ENCODE measurements around the gene MCTP2. TPM values are rescaled to one million over a fixed set of nuclear protein-coding genes. Genes with fewer than 3 reads are reported as not detected.

MCTP2 gene
- total and polyA plus RNA-seq, 9 of the 15 experiments (the other 6 are each of a cell fraction or from before 2014, with no cell fraction given), result 0.07 TPM; not detected in 8

- Histone ChIP-seq H4K20me1 (replicated peaks; ENCODE audit: control insufficient read depth, insufficient read depth, low read length) (no peaks in the 10 kb centered on the region), H3K9ac (ENCODE audit: insufficient read depth in 1 of 2, low read depth in 2 of 2, low read length in 2 of 2) (no peak overlapping the region), H3K9me3 (replicated peaks; ENCODE audit: control insufficient read depth, insufficient read depth, low read depth, low read length) (no peaks in the 10 kb centered on the region), H3K4me1 (replicated peaks in 1 of 2; ENCODE audit: control insufficient read depth in 2 of 2, insufficient read depth in 2 of 2, low read length in 2 of 2) (no peaks in the 10 kb centered on the region), H3K36me3 (ENCODE audit: control insufficient read depth, insufficient read depth, low read length) (no peaks in the 10 kb centered on the region), H2AFZ (ENCODE audit: low read depth, low read length) (no peak overlapping the region), H3K27me3 (ENCODE audit: control insufficient read depth in 2 of 2, insufficient read depth in 2 of 2, low read length in 2 of 2) (no peaks in the 10 kb centered on the region), H3K27ac (ENCODE audit: extremely low read depth, low read depth, low read length) (no peak overlapping the region), H3K4me3 (no peak overlapping the region), H3K9me1 (ENCODE audit: control insufficient read depth, insufficient read depth, low read length) (no peaks in the 10 kb centered on the region), H3K79me2 (ENCODE audit: control insufficient read depth, insufficient read depth, low read length) (no peaks in the 10 kb centered on the region), H3K4me2 (ENCODE audit: insufficient read depth, low read length) (no peak overlapping the region)
- ATAC-seq (no peak), FAIRE-seq (no peak), DNase-seq (ENCODE audit: extremely low read depth in 1 of 4, low spot score in 3 of 4) (no peak)
- TF ChIP-seq FOSL1 (tag; conservative IDR thresholded peaks at IDR 0.05) (no peak), IFI16 (CRISPR knock-in tag; IDR thresholded peaks at IDR 0.05) (no peak), ZNF609 (CRISPR knock-in tag; IDR thresholded peaks at IDR 0.05; ENCODE audit: borderline replicate concordance) (no peak), PYGO2 (tag; IDR thresholded peaks at IDR 0.05) (no peak), ZBTB7A (IDR thresholded peaks at IDR 0.05; ENCODE audit: borderline replicate concordance, control insufficient read depth, low read depth, low read length) (no peak), MAZ (CRISPR knock-in tag; conservative IDR thresholded peaks at IDR 0.05 in 1 of 2, IDR thresholded peaks at IDR 0.05 in 1 of 2) (no peak), POLR2B (IDR thresholded peaks at IDR 0.05; ENCODE audit: low read depth, partially characterized antibody) (no peak), NFIC (IDR thresholded peaks at IDR 0.05) (no peak), TFAM (CRISPR knock-in tag; conservative IDR thresholded peaks at IDR 0.05) (no peak), E2F3 (CRISPR knock-in tag; IDR thresholded peaks at IDR 0.05) (no peak), THRB (CRISPR knock-in tag; conservative IDR thresholded peaks at IDR 0.05) (no peak), ELF1 (tag; IDR thresholded peaks at IDR 0.05) (no peak), ZZZ3 (IDR thresholded peaks at IDR 0.05) (no peak), ZNF165 (CRISPR knock-in tag; IDR thresholded peaks at IDR 0.05; ENCODE audit: borderline replicate concordance) (no peak), TFE3 (CRISPR knock-in tag; IDR thresholded peaks at IDR 0.05) (no peak)
- intact Hi-C loops (cut with micrococcal nuclease), result no loop called here
- in situ Hi-C loops (cut with MboI), result no loop called here
- CTCF ChIA-PET (ENCODE audit: low intra/inter-chr PET ratio), result no interaction called here
- BruUV-seq (replicated peaks), result no TSS peak
- 2% methylated on average over 6 of the region's 6 CpGs for WGBS (ENCODE audit: insufficient coverage, low coverage, missing lambda C conversion rate)
- POLR2A ChIA-PET, result no interaction called here
Observed at GRCh38 chr15:94297558-94297957, 66.2 kb downstream of the MCTP2 start.

All from K562 (cell line).